Astrocyte (in vitro differentiated cells and primary cell): Measurements from ENCODE around the gene HEMK1. TPM values are rescaled to one million over a fixed set of nuclear protein-coding genes. Genes with fewer than 3 reads are reported as not detected.

Experiments
- DNase-seq: peaks from one replicate; pipeline ENCODE4 v3.0.0-alpha.2; 2010; ENCODE audit warnings: low read depth
- FAIRE-seq: peaks from 2 replicates; lab custom pipeline; 2011; peaks lifted over from hg19 to GRCh38; lab: Jason Lieb, UNC
- H2AFZ ChIP-seq: 2 replicates; pipeline ENCODE4 v1.6.0; 2012; ENCODE audit warnings: low read depth, low read length, inconsistent platforms
- H3K27ac ChIP-seq: 2 replicates; pipeline ENCODE4 v1.5.1; 2011; ENCODE audit warnings: low read depth, low read length, inconsistent platforms
- H3K27me3 ChIP-seq: 2 replicates; pipeline ENCODE4 v1.6.0; 2011; ENCODE audit warnings: low read length, inconsistent platforms; ENCODE audit not compliant: insufficient read depth
- H3K36me3 ChIP-seq: 2 replicates; pipeline ENCODE4 v1.5.1; 2011; ENCODE audit warnings: low read length, inconsistent platforms; ENCODE audit not compliant: insufficient read depth
- H3K4me1 ChIP-seq: 2 replicates; pipeline ENCODE4 v1.5.1; 2011; ENCODE audit warnings: low read length, inconsistent platforms; ENCODE audit not compliant: insufficient read depth
- H3K4me2 ChIP-seq: 2 replicates; pipeline ENCODE4 v1.6.0; 2012; ENCODE audit warnings: low read length, inconsistent platforms
- H3K4me3 ChIP-seq: 2 replicates; pipeline ENCODE4 v1.5.1; 2011; ENCODE audit warnings: low read depth, mild to moderate bottlenecking, low read length, inconsistent platforms; ENCODE audit not compliant: insufficient read depth
- H3K79me2 ChIP-seq: 2 replicates; pipeline ENCODE4 v1.6.0; 2012; ENCODE audit warnings: mild to moderate bottlenecking, low read length, inconsistent platforms; ENCODE audit not compliant: insufficient read depth
- H3K9ac ChIP-seq: 2 replicates; pipeline ENCODE4 v1.6.0; 2012; ENCODE audit warnings: mild to moderate bottlenecking, low read length, inconsistent platforms
- H3K9me3 ChIP-seq: 2 replicates; pipeline ENCODE4 v1.5.1; 2012; ENCODE audit warnings: low read depth, mild to moderate bottlenecking, low read length, inconsistent platforms; ENCODE audit not compliant: insufficient read depth
- H4K20me1 ChIP-seq: 2 replicates; pipeline ENCODE4 v1.6.0; 2012; ENCODE audit warnings: low read length, inconsistent platforms; ENCODE audit not compliant: insufficient read depth
- H3K27ac Mint-ChIP-seq: one replicate; pipeline ENCODE4 v1.8.0; 2021; ENCODE audit warnings: mild to moderate bottlenecking, mixed read lengths; ENCODE audit not compliant: unreplicated experiment
- H3K27me3 Mint-ChIP-seq: one replicate; pipeline ENCODE4 v1.8.0; 2021; ENCODE audit warnings: low read depth, mixed read lengths; ENCODE audit not compliant: unreplicated experiment
- H3K36me3 Mint-ChIP-seq: one replicate; pipeline ENCODE4 v1.8.0; 2021; ENCODE audit warnings: low read depth, mixed read lengths; ENCODE audit not compliant: unreplicated experiment
- H3K4me1 Mint-ChIP-seq: one replicate; pipeline ENCODE4 v1.8.0; 2021; ENCODE audit warnings: low read depth, mixed read lengths; ENCODE audit not compliant: unreplicated experiment
- H3K4me3 Mint-ChIP-seq: one replicate; pipeline ENCODE4 v1.8.0; 2021; ENCODE audit warnings: mild to moderate bottlenecking, moderate library complexity, mixed read lengths; ENCODE audit not compliant: unreplicated experiment
- H3K9me3 Mint-ChIP-seq: one replicate; pipeline ENCODE4 v1.8.0; 2021; ENCODE audit warnings: mild to moderate bottlenecking, mixed read lengths; ENCODE audit not compliant: unreplicated experiment
- EZH2 ChIP-seq: IDR thresholded peaks from 2 replicates; pipeline ENCODE4 v1.6.1; 2012; ENCODE audit warnings: mild to moderate bottlenecking, low read length, inconsistent platforms; ENCODE audit not compliant: insufficient read depth
- total RNA-seq: library from RNA; stranded (reverse); gene quantifications from 2 replicates; pipeline ENCODE4 v1.2.1, GENCODE V29; 2021
- TF ChIP-seq, protein P1 (sequence below): IDR thresholded peaks from 2 replicates; pipeline ENCODE4 v1.5.1; 2011; ENCODE audit warnings: low read depth, mild to moderate bottlenecking, inconsistent platforms, low read length, moderate library complexity; ENCODE audit not compliant: insufficient read depth

HEMK1 gene
- total RNA-seq, 1 donor from 2014 or later = 13.6 TPM

DNA sequence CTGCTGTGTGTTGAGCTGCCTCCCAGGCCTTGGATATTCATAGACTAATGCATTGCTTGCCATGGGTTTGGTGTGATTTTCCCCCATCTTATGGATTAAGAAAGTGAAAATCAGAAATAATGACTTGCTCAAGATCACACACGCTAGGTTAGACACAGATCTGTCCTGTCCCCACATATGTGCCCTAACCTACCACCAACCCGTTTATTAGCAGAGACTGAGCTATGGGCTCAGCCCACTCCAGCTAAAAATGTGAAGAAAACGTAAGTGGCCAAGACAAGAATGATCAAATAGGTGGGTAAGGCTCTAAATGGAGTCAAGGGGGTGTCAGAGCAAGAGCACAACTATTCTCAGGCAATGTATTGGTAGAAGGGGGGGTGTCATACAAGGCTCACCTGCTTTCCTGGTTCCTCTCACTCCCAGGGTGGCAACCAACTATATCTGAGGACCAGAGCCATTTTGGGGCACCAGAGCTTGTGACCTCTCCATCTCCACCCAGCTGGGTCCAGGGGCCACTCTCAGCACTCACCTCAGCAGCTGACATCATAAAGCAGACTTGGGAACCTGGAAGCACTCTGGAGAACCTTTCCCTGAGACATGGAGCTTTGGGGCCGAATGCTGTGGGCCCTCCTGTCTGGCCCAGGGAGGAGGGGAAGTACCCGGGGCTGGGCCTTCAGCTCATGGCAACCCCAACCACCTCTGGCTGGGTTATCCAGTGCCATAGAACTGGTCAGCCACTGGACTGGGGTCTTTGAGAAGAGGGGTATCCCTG, 1.4 kb downstream of the HEMK1 start:
- Mint-ChIP-seq H3K27me3 (peaks cover 3% of the 10 kb centered on the region), H3K4me1 (peaks cover 7% of the 10 kb centered on the region), H3K4me3 (peak overlapping the region; percentile 99), H3K9me3 (no peaks in the 10 kb centered on the region), H3K27ac (peak overlapping the region; percentile 91), H3K36me3 (peaks cover 4% of the 10 kb centered on the region)
- H4K20me1 ChIP-seq = no peaks in the 10 kb centered on the region
- no peak overlapping the region for H3K27ac ChIP-seq
- TF ChIP-seq, protein P1, sequence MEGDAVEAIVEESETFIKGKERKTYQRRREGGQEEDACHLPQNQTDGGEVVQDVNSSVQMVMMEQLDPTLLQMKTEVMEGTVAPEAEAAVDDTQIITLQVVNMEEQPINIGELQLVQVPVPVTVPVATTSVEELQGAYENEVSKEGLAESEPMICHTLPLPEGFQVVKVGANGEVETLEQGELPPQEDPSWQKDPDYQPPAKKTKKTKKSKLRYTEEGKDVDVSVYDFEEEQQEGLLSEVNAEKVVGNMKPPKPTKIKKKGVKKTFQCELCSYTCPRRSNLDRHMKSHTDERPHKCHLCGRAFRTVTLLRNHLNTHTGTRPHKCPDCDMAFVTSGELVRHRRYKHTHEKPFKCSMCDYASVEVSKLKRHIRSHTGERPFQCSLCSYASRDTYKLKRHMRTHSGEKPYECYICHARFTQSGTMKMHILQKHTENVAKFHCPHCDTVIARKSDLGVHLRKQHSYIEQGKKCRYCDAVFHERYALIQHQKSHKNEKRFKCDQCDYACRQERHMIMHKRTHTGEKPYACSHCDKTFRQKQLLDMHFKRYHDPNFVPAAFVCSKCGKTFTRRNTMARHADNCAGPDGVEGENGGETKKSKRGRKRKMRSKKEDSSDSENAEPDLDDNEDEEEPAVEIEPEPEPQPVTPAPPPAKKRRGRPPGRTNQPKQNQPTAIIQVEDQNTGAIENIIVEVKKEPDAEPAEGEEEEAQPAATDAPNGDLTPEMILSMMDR = no peak
- TF ChIP-seq EZH2 = no peak
- peak; percentile 17 for FAIRE-seq
- DNase-seq = no peak
- peak overlapping the region; percentile 98 for H3K4me3 ChIP-seq
- H3K9me3 ChIP-seq = no peaks in the 10 kb centered on the region
- peaks cover 5% of the 10 kb centered on the region for H3K4me1 ChIP-seq
- H3K4me2 ChIP-seq = peak overlapping the region; percentile 87
- no peaks in the 10 kb centered on the region for H3K36me3 ChIP-seq
- no peak overlapping the region for H2AFZ ChIP-seq
- peaks cover 9% of the 10 kb centered on the region for H3K79me2 ChIP-seq
- peak overlapping the region; percentile 98 for H3K9ac ChIP-seq
- no peaks in the 10 kb centered on the region for H3K27me3 ChIP-seq

DNA sequence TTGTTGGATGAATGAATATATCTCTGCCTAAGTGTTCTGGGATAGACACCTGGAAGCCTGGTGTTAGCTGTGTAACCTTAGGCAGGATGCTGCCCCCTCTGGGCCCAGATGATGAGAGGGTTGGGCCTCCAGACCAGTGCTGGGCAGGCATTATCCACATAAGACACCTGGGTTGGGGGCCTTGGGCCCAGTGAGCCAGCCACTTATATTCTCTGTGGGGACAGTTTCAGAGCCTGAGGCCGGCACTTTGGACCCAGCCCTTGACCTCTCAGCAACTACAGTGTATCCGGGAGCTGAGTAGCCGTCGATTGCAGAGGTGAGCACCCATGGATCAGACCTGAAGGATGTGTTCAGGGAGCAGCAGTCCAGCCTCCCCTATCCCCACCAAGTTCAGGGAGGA, 2.2 kb downstream of the HEMK1 start:
- Histone ChIP-seq H3K4me2 (no peak overlapping the region), H3K9me3 (no peaks in the 10 kb centered on the region), H3K9ac (no peak overlapping the region), H3K4me1 (peaks cover 5% of the 10 kb centered on the region), H4K20me1 (no peaks in the 10 kb centered on the region), H3K27me3 (no peaks in the 10 kb centered on the region), H3K4me3 (no peak overlapping the region), H3K27ac (no peak overlapping the region), H3K36me3 (no peaks in the 10 kb centered on the region), H3K79me2 (peaks cover 9% of the 10 kb centered on the region), H2AFZ (no peak overlapping the region)
- FAIRE-seq = no peak
- Mint-ChIP-seq H3K27me3 (no peaks in the 10 kb centered on the region), H3K9me3 (no peaks in the 10 kb centered on the region), H3K36me3 (peaks cover 4% of the 10 kb centered on the region), H3K4me1 (peaks cover 7% of the 10 kb centered on the region), H3K4me3 (no peak overlapping the region), H3K27ac (no peak overlapping the region)
- TF ChIP-seq, protein P1 = no peak
- no peak for TF ChIP-seq EZH2
- no peak for DNase-seq

DNA sequence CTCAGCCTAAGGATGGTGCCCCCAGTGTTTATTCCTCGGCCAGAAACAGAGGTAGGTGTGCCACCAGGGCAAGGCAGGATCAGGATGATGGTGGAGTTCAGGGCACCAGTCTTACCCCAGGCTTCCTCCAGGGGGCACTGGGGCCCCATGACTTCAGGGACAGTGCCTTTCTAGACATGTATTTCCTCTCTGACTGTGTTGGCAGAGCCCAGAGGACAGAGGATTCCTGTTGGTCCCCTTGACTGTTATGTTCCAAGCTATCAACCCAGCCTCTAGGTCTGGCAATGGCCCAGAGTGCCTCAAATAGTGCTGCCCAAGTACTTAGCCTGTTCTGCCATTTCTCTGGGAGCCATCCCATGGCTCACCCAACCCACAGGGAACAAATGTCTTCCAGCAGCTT, 2.8 kb downstream of the HEMK1 start:
- no peak overlapping the region for H3K4me2 ChIP-seq
- H3K27me3 Mint-ChIP-seq = no peaks in the 10 kb centered on the region
- no peak overlapping the region for H3K4me3 ChIP-seq
- H3K79me2 ChIP-seq = peaks cover 9% of the 10 kb centered on the region
- peaks cover 4% of the 10 kb centered on the region for H3K4me1 ChIP-seq
- H3K27me3 ChIP-seq = no peaks in the 10 kb centered on the region
- no peak overlapping the region for H3K9ac ChIP-seq
- no peaks in the 10 kb centered on the region for H4K20me1 ChIP-seq
- no peak overlapping the region for H3K4me3 Mint-ChIP-seq
- H3K36me3 Mint-ChIP-seq = peaks cover 4% of the 10 kb centered on the region
- no peaks in the 10 kb centered on the region for H3K9me3 ChIP-seq
- no peaks in the 10 kb centered on the region for H3K9me3 Mint-ChIP-seq
- FAIRE-seq (peak; percentile 29), DNase-seq (peak; percentile 23)
- no peak overlapping the region for H3K27ac ChIP-seq
- H2AFZ ChIP-seq = no peak overlapping the region
- peaks cover 2% of the 10 kb centered on the region for H3K36me3 ChIP-seq
- TF ChIP-seq, protein P1 = peak; percentile 82
- no peak for TF ChIP-seq EZH2
- no peak overlapping the region for H3K27ac Mint-ChIP-seq
- H3K4me1 Mint-ChIP-seq = peaks cover 7% of the 10 kb centered on the region
